ENCODE measurements around the gene LHX2.

Gene LHX2

GRCh38 chr9:124000161-124000783 lies 11.3 kb upstream of the LHX2 start:
- DNase-seq = no peak

DNA sequence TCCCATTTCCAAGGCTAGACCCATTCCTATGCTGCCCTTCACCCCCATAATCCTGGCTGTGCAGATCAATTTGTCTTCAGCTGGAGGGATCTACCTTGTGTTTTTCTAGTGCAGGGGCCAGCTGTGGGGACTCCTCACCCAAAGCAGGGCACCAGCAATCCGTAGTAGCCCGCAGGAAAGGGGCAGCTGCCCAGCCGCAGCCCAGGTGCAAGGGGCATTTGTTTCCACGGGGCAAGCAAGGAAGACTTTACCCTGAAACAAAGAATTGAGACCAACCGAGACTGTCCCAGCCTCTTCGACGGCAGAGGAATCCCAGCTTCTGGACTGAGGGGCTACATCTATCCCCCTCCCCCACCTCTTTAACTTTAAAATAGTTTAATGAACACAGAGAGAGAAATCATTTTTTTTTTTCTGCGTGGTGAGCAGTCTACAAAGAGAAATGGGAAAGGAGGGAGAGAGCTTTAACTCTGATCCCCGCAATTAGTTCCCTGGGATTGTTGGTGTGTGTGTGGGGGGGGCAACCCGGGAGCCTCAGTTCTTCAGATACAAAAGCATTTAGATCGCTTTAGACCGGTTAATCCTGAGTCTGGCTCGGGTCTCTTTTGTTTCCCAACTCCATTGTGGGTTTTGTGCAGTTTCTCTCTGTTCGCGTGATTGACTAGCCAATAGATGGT lies 10.6 kb upstream of the LHX2 start:
- DNase-seq = no peak

DNA sequence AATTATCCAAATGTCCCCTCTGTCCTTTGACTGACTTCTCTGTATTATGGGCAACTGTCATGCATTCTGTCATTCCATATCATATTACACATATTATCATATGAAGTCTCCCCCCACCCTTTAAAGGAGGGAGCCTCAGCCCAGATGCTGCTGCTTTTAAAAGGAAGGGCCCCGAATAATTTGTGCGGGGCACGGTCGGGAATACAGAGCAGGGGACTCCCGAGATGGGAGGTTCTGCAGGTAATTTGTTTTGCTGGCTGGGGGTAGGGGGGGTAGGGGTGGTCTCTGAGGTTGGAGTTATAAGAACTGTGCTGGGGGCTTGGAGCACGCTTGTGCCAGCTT lies 10.1 kb upstream of the LHX2 start:
- DNase-seq = no peak

- no peak for DNase-seq
These were observed 9.6 kb upstream of the LHX2 start for GRCh38 chr9:124001866-124002525.

DNA sequence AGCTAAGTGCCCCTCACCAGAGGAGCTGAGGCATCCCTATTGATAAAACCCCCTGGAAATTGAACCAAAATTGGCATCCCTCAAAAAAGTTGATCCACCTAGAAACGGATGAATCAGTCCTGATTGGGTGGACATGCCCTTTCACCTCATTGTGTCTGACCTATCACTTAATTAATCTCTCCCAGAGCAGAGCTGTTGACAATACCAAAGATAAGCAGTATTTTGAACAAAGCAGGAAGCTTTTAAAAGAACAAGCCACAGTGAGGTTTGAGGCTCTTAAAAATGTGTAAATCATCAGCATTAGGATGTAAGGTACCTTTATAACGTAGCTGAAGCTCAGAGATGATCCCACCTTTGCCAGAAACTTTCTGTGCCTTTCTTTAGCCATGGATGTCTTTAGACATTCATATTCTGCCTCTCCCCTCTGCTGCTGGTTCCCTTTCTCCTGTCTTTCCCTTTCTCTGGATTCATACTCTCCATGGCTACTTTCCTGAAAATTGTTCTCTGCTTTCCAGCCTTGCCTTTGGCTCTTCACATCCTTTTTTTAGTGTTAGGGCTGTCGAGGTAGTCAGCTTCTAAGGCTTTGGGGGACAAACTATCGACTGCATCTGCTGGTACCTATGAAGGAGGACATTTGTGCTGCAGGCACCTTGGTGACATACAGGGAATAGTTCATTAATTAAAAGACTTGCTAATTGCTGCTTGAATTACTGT lies 7.8 kb upstream of the LHX2 start:
- no peak for DNase-seq

- no peak for DNase-seq
These were observed 7.0 kb upstream of the LHX2 start for GRCh38 chr9:124004593-124004992.

DNA sequence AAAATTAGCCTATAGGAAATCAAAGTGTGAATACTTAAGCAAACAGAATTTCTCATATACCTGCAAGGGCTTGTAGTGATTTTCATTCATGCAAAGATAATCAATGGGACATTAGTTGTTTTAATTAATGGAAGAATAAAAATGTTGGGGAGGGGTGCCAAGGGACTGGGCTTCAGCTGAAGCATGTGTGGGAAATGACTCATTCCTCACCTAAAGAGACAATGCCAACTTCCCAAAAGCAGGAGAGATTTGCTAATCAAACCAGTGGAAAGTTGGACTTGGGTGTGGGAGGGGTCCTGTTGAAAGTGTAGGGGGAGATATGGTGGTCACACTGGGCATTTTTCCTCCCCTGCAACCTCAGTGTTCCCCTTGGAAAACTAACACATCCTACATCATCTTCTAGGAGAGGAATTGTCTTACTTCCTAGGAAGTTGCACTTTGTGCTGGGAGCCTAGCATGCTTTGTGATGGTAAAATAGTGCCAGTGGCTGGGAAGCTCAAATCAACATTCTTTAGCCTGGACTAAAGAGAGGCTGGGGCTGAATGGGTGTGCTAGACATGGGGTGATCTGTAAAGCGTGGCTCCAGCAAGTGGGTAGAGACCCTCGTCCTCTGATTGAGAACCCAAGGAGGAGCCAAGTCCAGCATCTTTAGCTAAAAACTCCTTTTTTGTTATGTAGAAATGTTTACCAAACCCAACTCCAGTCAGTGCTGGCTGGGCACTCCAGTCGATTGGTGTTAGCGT lies 6.4 kb upstream of the LHX2 start:
- no peak for DNase-seq

GRCh38 chr9:124006448-124007361 lies 4.9 kb upstream of the LHX2 start:
- no peak for DNase-seq

DNA sequence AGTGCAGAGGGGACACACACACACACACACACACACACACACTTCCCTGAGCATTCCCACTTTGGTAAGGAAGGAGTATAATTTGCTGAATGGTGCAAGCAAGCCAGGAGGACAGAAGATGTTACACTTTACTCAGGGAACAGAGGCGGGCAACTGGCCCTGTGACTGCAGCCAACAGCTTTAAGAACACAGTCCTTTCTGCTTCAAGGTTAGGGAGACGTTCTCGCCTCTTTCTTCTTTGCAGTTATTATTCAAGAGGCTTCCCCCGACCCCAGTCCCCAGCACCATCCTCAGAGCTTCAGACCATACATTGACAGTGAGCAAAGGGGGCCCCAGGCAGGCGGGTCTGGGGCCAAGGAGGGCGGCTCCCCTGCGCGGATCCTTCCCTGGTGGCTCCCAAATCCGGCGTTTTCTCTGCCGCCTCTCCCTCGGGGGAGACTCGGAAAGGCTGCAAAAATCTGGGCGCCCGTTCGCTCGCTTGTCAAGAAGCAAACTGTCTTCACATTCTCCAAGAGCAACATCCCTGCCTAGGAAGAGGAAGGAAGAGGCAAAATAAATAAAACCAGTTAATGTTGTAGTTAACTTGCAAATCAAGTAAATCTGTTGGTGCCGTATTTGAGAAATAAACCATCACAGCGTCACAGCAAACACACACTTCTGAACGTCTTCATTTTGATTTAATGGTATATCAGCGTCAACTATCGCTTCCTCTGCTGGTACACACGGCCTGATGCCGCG lies 3.8 kb upstream of the LHX2 start:
- no peak for DNase-seq

DNA sequence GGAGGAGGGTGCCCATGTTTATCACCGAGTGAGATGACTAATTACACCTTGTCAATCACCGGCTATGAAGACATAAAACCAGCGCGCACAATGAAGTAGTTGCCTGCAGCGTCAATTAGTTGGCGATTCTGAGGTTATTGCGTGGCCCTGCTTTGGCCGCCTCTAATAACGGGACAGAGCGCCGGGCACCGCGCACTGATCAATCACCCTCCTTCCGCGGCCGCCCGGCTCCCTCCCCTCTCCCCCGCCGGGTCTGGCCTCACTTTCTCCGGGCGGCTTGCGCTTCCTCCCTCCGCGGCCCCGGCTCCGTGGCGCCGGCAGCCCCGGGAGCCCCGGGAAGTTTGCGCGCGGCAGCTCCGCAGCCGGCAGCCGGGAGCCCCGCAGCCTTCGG lies 3.3 kb upstream of the LHX2 start:
- DNase-seq = no peak

DNA sequence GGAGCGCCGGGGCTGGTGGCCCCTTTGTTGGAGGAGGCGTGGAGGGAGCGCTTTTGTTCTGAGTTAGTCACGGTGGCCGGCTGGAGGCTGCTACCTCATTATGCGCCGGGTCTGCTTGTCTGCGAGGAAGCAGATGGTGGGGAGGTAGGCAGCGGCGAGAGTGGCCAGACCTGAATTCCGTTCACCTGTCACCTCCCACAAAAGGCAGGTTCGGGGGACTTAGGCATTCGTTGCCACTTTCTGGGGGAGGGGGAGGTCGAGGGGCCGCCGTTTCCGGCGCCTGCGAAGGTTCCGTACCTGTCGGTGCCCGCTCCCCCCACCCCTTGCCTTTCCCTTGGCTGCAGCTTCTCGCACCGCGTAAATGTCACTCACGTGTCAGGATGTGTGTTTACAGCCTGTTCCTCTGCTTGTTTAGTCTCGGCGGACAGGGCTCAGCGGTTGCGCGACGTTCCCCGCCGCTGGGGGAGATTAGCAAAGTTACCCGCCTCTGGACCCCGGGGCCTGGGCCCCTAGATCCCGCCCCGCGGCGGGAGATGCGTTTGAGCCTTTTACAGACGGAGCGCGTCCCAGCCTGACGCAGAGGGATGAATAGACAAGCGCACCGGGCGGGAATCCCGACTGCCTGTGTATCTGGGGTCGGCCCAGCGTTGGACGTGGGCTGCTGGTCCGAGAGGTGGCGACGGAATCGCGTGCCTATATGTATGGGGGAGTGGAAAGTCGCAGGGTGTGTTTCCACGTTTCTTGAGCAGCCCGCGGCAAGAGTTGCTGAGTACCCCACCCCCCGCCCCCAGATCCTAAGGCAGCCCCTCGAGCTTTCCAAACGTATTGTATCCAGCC lies 2.7 kb upstream of the LHX2 start:
- DNase-seq = no peak

GRCh38 chr9:124009531-124010217 lies 1.9 kb upstream of the LHX2 start:
- DNase-seq = no peak

- DNase-seq = no peak
These were observed 1.3 kb upstream of the LHX2 start for GRCh38 chr9:124010303-124010664.

GRCh38 chr9:124010665-124011321 lies 775 bp upstream of the LHX2 start:
- no peak for DNase-seq

- DNase-seq = no peak
These were observed 1.1 kb downstream of the LHX2 start for GRCh38 chr9:124012368-124013301.

DNA sequence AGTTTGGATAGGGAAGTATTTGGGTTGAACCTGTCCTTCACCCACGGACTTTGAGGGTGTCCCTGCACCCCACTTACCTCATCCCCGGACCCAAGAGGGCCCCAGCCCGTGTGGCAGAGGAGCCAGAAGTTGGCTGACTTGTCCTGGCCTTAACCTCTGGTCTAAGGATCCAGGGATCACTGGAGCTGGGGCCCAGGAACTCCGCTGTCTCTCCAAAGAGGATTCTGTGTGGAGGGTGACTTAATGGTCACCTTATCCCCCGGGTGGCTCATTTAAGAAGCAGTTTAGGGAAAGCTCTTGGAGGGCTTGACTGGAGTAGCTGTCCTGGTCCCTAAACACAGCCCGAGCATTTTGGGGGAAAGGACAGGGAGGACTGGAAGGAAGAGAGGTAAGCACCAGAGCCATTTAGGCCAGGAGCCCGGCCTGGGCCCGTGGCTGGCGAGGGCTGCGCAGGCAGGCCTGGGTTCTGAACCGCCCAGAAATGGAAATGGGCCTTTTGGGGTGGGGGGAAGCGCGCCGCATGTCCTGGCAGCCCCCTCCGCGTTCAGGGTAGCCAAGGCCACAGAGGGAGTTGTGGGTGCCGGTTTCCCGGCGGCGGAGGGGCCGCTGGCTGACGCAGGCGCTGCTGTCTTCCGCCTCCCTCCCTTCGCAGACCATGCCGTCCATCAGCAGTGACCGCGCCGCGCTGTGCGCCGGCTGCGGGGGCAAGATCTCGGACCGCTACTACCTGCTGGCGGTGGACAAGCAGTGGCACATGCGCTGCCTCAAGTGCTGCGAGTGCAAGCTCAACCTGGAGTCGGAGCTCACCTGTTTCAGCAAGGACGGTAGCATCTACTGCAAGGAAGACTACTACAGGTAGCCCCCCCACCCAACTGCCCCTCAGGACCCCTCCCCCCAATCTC lies 2.0 kb downstream of the LHX2 start:
- DNase-seq = no peak

All from stimulated activated CD4-positive, alpha-beta T cell treated with anti-CD3 and anti-CD28 coated beads, Interleukin-12 subunit alpha, Interleukin-12 subunit beta, amount 100 ng/mL, for 4 hours (primary cell).